ENCODE data around the gene BMPER.
A peak's percentile ranks its signal among the peaks of the same experiment; 100 is the strongest.

BMPER gene

DNA sequence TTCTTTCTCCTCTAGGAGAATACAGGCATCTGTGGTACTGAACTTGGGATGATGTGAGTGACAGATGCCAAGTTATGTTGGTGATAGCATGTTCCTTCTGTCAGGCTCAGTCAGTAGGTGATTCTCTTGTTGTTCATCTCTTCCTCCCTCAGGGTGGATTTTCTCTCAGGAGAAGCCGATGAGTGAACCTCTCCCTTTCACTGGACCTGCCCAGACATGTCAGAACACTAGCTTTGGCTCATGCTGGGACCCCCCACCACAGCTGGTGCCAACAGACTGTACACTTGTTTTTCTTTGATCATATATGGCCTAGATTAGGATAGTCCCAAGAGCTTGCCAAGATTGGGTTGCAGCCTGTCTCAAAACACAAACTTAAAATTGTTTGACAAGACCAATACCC is 129.4 kb downstream of the BMPER start:
- DNase-seq = no peak

DNA sequence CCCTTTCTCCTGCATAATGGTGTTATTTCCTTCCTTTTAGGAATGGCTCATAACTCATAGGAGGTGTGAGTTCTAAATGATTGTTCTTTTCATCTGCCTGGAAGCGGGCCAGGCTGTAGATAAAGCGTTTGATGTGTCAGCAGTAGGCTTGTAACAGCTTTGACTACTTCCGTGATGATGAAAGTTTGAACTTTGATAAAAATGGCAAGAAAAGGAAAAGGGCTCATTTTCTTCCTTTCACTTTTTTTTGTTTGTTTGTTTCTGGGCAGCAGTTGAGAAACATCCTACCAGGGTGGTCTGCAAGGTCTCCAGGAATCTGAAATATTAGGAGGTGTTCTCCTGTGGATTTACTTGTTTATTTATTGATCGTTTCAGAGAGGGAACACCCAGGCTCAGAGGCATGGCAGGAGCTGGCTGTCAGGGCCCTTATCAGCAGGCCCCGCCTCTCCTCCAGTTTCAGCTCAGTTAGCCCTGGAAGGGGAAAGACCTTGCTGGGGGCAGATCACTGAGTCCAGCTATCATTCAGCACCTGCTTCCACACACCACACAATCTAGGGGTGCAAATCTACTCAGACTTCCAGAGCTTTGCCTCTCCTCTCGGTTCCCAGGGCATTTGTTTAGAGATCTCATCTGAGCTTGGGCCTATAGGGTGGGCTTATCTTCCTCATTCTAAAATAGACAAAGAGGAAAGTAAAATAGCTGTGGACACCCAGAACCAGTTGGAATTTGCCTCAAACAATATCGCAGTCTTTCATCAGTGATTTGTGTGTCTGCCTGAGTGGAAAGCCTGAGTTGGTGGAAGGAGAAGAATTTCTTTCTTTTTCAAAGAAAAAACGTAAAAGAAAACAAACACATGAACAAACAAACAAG is 130.9 kb downstream of the BMPER start:
- DNase-seq = no peak

- DNase-seq = no peak
Observed at GRCh38 chr7:34036972-34037792, 131.8 kb downstream of the BMPER start.

DNA sequence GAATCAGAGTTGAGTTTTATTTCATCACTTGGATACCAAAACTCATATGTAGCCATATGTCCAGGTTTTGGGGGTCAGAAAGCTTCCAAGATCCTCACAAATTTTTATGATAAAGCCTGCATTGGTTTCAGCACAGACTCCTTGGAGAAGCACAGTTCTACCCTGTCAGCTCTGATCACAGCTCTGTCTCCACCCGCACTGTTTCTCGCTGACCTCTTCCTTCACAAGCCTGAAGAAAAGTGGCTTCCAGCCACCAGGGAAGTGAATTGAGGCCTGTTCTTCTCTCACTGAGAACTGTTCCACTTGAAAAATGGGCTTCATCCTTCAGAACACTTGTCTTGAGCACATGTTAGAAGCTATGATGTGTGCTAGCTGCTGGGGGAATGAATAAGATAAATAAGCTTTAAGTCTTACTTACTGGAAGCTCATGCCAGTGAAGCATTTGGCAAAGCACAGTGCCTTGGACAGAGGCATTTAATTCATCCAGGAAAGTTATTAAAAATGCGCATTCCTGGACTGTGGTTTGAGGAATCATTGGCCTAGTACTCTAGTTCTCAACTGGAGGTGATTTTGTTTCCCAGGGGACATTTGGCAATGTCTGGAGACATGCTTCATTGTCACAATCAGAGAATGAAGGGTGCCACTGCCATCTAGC is 133.6 kb downstream of the BMPER start:
- DNase-seq = no peak

GRCh38 chr7:34041707-34042106 is 136.4 kb downstream of the BMPER start:
- DNase-seq = no peak

- no peak for DNase-seq
Observed at GRCh38 chr7:34042406-34042805, 137.1 kb downstream of the BMPER start.

- DNase-seq = peak; percentile 46
Observed at GRCh38 chr7:34043461-34044305, 138.3 kb downstream of the BMPER start.

- no peak for DNase-seq
Observed at GRCh38 chr7:34044306-34044643, 138.9 kb downstream of the BMPER start.

DNA sequence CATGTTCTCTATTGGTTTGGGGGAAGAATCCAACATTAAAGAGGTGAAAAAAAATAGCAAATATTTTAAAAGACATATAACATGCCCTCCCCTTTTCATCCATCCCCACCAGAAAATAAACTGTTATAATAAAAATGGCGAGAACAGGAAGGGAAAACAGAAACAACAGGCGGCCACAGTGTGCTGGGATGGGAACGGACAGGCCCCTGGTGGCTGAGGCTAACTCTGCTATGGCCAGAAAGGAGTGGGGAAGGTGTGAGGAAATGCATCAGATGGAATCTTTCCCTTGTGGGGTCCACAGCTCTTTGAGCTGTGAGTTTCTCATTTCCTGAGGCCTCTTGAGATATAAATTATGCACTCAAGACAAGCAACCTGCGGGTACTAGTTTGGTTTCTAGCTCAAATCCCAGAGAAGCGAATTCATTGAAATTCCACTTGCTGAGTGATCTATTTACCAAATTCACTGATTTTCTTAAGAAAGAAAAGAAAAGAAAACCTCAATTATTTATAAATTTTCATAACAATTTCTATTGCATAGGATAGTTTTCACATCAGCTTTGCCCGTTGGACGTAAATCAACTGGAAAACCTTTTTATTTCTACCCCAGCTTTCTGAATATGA is 139.5 kb downstream of the BMPER start:
- no peak for DNase-seq

GRCh38 chr7:34048445-34048844 is 143.1 kb downstream of the BMPER start:
- DNase-seq = no peak

DNA sequence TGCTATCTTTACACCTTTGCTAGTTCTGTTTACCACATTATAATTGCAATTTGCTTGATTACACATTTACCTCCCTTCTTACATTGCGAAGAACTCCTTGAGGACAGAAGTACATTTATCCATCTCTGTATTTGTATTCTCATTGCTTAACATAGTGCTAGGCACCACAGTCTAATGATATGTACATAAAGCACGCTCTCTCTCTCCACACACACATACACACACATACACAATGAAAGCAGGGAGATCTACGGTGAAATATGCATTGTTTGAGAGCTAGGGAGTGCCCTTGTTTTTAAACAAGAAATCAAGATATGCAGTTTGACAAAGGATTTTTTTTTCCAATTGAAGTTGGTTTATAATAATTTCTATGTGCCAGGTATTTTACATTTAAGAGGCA is 148.7 kb downstream of the BMPER start:
- DNase-seq = no peak

- DNase-seq = no peak
Observed at GRCh38 chr7:34057136-34057535, 151.8 kb downstream of the BMPER start.

GRCh38 chr7:34057956-34058355 is 152.6 kb downstream of the BMPER start:
- DNase-seq = no peak

DNA sequence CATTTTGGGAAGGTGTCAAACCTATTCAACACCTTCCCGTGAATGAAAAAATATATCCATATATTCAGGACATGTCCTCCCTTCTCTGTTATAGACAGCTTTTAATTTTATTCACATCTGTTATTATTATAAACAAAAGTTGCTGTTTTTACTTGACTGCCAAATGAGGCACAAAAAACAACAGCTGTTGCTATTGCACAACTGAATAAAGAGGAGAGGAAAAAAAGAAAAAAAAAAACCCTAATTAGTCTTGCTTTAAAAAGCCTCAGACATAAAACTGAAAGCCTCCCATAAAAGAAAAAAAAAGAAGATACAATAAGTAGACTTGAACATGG is 153.4 kb downstream of the BMPER start:
- DNase-seq = no peak

DNA sequence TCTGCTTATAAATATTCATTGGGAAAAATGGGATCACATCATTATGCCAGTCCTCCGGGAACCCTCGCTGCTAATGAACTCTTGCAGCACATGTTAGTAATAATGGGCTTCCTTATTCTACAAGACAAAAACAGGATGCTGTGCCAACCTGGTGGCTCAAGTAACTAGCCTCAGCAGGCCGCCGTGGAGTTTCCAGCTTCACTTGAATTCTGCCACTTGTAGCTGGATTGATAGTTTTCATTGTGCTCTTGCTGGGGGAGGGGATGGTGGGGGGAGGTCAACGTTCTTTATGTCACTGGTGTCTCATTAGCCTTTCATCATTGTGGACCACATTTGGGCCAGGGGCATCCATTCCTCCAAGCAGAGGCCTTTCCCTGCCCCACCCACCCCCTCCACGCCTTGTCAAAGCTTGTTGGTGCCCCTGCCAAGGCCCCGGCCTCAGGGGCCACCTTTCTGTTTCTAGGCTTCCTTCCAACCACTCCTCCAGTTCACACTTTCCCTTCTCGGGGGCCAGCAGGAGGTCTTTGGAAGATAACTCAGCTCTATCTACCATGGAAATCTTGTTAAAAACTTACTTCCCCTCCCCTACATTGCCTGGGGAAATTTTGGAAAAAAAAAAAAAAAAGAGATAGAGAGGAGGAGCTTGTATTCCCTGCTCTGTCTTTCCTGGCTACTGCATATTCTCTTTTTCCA is 153.9 kb downstream of the BMPER start:
- DNase-seq = peak; percentile 41

GRCh38 chr7:34060196-34060947 is 155.0 kb downstream of the BMPER start:
- no peak for DNase-seq

DNA sequence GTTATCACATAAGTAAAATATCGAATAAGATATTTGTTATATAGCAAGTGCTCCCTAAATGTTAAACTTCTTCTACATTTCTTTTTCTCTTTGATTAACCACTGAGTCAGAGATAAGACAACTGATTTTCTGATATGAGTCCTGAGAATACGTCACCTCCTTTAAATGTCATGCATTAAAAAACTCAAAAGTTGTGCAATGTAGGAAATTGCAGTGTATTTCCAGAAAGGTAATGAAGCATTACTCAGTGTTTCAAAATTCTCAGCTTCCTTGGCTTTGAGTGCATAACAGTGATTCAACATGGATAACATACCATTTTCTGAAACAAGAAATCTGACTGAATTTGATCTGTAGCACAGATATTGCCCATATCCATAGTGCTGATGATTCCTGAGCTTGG is 155.8 kb downstream of the BMPER start:
- DNase-seq = no peak

- no peak for DNase-seq
Observed at GRCh38 chr7:34062341-34062740, 157.0 kb downstream of the BMPER start.

DNA sequence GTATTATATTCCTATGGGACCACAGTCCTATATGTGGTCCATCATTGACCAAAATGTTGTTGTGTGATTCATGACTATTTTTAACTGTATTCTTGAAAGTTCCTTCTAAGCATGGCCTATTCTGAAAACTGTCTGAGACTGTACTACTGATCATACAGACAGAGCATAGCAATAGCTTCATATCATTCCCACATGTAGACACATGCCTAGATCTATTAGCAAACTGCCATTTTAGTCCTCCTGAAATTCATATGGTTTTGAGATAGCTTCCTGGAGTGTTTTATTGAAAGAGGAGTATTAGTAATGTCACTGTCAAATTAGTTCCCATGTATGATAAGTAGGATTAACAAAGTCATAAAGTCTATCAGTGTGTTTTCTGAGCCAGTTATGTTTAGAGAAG is 157.5 kb downstream of the BMPER start:
- no peak for DNase-seq

DNA sequence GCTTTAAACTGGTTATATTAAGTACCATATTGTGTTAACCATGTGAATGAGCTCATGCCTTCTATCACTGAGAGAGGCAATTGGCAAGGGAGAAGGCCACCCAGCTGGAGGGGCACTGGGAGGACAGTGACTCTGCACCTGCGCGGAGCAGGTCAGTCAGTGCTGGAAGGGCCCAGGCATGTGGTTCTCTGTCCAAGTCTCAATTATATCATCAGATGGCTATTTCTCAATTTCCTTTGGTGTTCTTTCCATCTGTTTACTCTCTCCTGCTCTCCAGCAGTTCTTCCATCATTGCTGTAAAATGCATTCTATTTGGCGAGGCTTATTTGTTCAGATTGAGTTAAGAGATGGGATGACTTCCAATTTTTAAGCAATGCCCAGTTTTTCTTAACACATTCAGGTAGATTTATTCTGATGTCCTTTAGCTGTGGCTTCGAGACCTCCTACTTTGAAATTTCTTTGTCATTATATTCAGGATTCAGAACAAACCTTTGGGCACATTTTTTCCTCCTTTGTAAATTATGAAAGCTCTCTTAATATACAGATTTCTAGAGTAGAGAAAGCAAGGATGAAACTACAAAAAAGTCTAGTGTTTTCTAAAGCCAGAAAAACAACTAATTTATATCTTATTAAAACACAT is 159.3 kb downstream of the BMPER start:
- peak; percentile 62 for DNase-seq
